Stimulated activated effector memory CD8-positive, alpha-beta T cell treated with anti-CD3 and anti-CD28 coated beads, Interleukin-12 subunit alpha, Interleukin-12 subunit beta, amount 100 ng/mL, for 72 hours (primary cell): Measurements from ENCODE around the gene CEMIP2.

Source experiments
- ATAC-seq: fragments of 150-1000 bp; cut with Tn5 transposase; 2 replicates; pipeline ENCODE4 v1.10.0; 2021
- DNase-seq, 2 donors: peaks; one replicate each; pipeline ENCODE4 v3.0.0; 2021 to 2022; ENCODE audit warnings: low spot score in 2 of 2
- H3K27ac Mint-ChIP-seq: one replicate; pipeline ENCODE4 v1.8.0; 2022; ENCODE audit warnings: mild to moderate bottlenecking, mixed read lengths
- H3K36me3 Mint-ChIP-seq: one replicate; pipeline ENCODE4 v1.8.0; 2022; ENCODE audit warnings: mild to moderate bottlenecking, mixed read lengths
- H3K4me1 Mint-ChIP-seq: one replicate; pipeline ENCODE4 v1.8.0; 2022; ENCODE audit warnings: mixed read lengths
- H3K4me3 Mint-ChIP-seq: one replicate; pipeline ENCODE4 v1.8.0; 2022; ENCODE audit warnings: mild to moderate bottlenecking, mixed read lengths
- H3K9me3 Mint-ChIP-seq: one replicate; pipeline ENCODE4 v1.8.0; 2022; ENCODE audit warnings: mixed read lengths

CEMIP2 gene

GRCh38 chr9:71687676-71688075 lies 80.6 kb downstream of the CEMIP2 start:
- Mint-ChIP-seq H3K9me3 (no peaks in the 10 kb centered on the region), H3K4me1 (peaks cover 31% of the 10 kb centered on the region), H3K4me3 (no peak overlapping the region), H3K27ac (no peak overlapping the region), H3K36me3 (peaks cover 97% of the 10 kb centered on the region)
- DNase-seq: no peak
- no peak for ATAC-seq

- peak; percentile 39 for ATAC-seq
- H3K36me3 Mint-ChIP-seq: peaks cover 93% of the 10 kb centered on the region
- peaks cover 31% of the 10 kb centered on the region for H3K4me1 Mint-ChIP-seq
- H3K4me3 Mint-ChIP-seq: peak overlapping the region; percentile 51
- peak overlapping the region; percentile 81 for H3K27ac Mint-ChIP-seq
- DNase-seq: no peak
- no peaks in the 10 kb centered on the region for H3K9me3 Mint-ChIP-seq
These were observed 82.3 kb downstream of the CEMIP2 start for GRCh38 chr9:71685988-71686387.

- no peaks in the 10 kb centered on the region for H3K9me3 Mint-ChIP-seq
- H3K36me3 Mint-ChIP-seq: peaks cover 87% of the 10 kb centered on the region
- H3K4me1 Mint-ChIP-seq: peaks cover 31% of the 10 kb centered on the region
- peak overlapping the region; percentile 51 for H3K4me3 Mint-ChIP-seq
- no peak for DNase-seq
- peak overlapping the region; percentile 81 for H3K27ac Mint-ChIP-seq
- ATAC-seq: peak; percentile 94
These were observed 82.9 kb downstream of the CEMIP2 start for GRCh38 chr9:71685394-71685793.

GRCh38 chr9:71684566-71684965 lies 83.7 kb downstream of the CEMIP2 start:
- peak overlapping the region; percentile 81 for H3K27ac Mint-ChIP-seq
- H3K36me3 Mint-ChIP-seq: peaks cover 79% of the 10 kb centered on the region
- ATAC-seq (no peak), DNase-seq (no peak)
- H3K4me3 Mint-ChIP-seq: peak overlapping the region; percentile 51
- H3K9me3 Mint-ChIP-seq: no peaks in the 10 kb centered on the region
- peaks cover 34% of the 10 kb centered on the region for H3K4me1 Mint-ChIP-seq

- ATAC-seq: no peak
- no peak for DNase-seq
- Mint-ChIP-seq H3K4me3 (peak overlapping the region; percentile 51), H3K4me1 (peaks cover 39% of the 10 kb centered on the region), H3K9me3 (no peaks in the 10 kb centered on the region), H3K36me3 (peaks cover 70% of the 10 kb centered on the region), H3K27ac (peak overlapping the region; percentile 81)
These were observed 84.6 kb downstream of the CEMIP2 start for GRCh38 chr9:71683598-71684235.

- DNase-seq: no peak
- H3K27ac Mint-ChIP-seq: peak overlapping the region; percentile 41
- no peak overlapping the region for H3K4me3 Mint-ChIP-seq
- H3K9me3 Mint-ChIP-seq: no peaks in the 10 kb centered on the region
- H3K4me1 Mint-ChIP-seq: peaks cover 48% of the 10 kb centered on the region
- H3K36me3 Mint-ChIP-seq: peaks cover 59% of the 10 kb centered on the region
- ATAC-seq: no peak
These were observed 86.5 kb downstream of the CEMIP2 start for GRCh38 chr9:71681708-71682272.

- Mint-ChIP-seq H3K27ac (peak overlapping the region; percentile 41), H3K4me1 (peaks cover 51% of the 10 kb centered on the region), H3K36me3 (peaks cover 56% of the 10 kb centered on the region), H3K4me3 (no peak overlapping the region), H3K9me3 (no peaks in the 10 kb centered on the region)
- DNase-seq (no peak), ATAC-seq (no peak)
These were observed 87.1 kb downstream of the CEMIP2 start for GRCh38 chr9:71681104-71681707.

- no peaks in the 10 kb centered on the region for H3K9me3 Mint-ChIP-seq
- ATAC-seq (no peak), DNase-seq (no peak)
- peaks cover 48% of the 10 kb centered on the region for H3K36me3 Mint-ChIP-seq
- H3K27ac Mint-ChIP-seq: no peak overlapping the region
- no peak overlapping the region for H3K4me3 Mint-ChIP-seq
- H3K4me1 Mint-ChIP-seq: peaks cover 42% of the 10 kb centered on the region
These were observed 87.9 kb downstream of the CEMIP2 start for GRCh38 chr9:71680189-71680980.

GRCh38 chr9:71678999-71679398 lies 89.3 kb downstream of the CEMIP2 start:
- peaks cover 34% of the 10 kb centered on the region for H3K36me3 Mint-ChIP-seq
- ATAC-seq (no peak), DNase-seq (no peak)
- H3K27ac Mint-ChIP-seq: no peak overlapping the region
- no peaks in the 10 kb centered on the region for H3K9me3 Mint-ChIP-seq
- peaks cover 33% of the 10 kb centered on the region for H3K4me1 Mint-ChIP-seq
- H3K4me3 Mint-ChIP-seq: no peak overlapping the region

GRCh38 chr9:71677209-71677608 lies 91.1 kb downstream of the CEMIP2 start:
- no peak overlapping the region for H3K4me3 Mint-ChIP-seq
- peaks cover 16% of the 10 kb centered on the region for H3K36me3 Mint-ChIP-seq
- ATAC-seq: no peak
- H3K9me3 Mint-ChIP-seq: no peaks in the 10 kb centered on the region
- no peak overlapping the region for H3K27ac Mint-ChIP-seq
- no peak for DNase-seq
- peaks cover 27% of the 10 kb centered on the region for H3K4me1 Mint-ChIP-seq

GRCh38 chr9:71676460-71676859 lies 91.9 kb downstream of the CEMIP2 start:
- no peak for ATAC-seq
- peaks cover 27% of the 10 kb centered on the region for H3K4me1 Mint-ChIP-seq
- H3K9me3 Mint-ChIP-seq: no peaks in the 10 kb centered on the region
- H3K36me3 Mint-ChIP-seq: peaks cover 8% of the 10 kb centered on the region
- no peak overlapping the region for H3K4me3 Mint-ChIP-seq
- no peak for DNase-seq
- no peak overlapping the region for H3K27ac Mint-ChIP-seq

- DNase-seq (no peak), ATAC-seq (no peak)
- Mint-ChIP-seq H3K36me3 (peaks cover 8% of the 10 kb centered on the region), H3K27ac (no peak overlapping the region), H3K4me1 (peaks cover 27% of the 10 kb centered on the region), H3K9me3 (no peaks in the 10 kb centered on the region), H3K4me3 (no peak overlapping the region)
These were observed 92.5 kb downstream of the CEMIP2 start for GRCh38 chr9:71675857-71676165.

- H3K27ac Mint-ChIP-seq: no peak overlapping the region
- H3K9me3 Mint-ChIP-seq: no peaks in the 10 kb centered on the region
- H3K36me3 Mint-ChIP-seq: peaks cover 8% of the 10 kb centered on the region
- ATAC-seq (no peak), DNase-seq (no peak)
- H3K4me1 Mint-ChIP-seq: peaks cover 27% of the 10 kb centered on the region
- H3K4me3 Mint-ChIP-seq: no peak overlapping the region
These were observed 93.0 kb downstream of the CEMIP2 start for GRCh38 chr9:71675105-71675856.

GRCh38 chr9:71672573-71672972 lies 95.7 kb downstream of the CEMIP2 start:
- Mint-ChIP-seq H3K4me1 (peaks cover 10% of the 10 kb centered on the region), H3K27ac (no peak overlapping the region)

GRCh38 chr9:71671289-71671688 lies 97.0 kb downstream of the CEMIP2 start:
- Mint-ChIP-seq H3K27ac (no peak overlapping the region), H3K9me3 (no peaks in the 10 kb centered on the region), H3K4me1 (peaks cover under 1% of the 10 kb centered on the region), H3K4me3 (no peak overlapping the region), H3K36me3 (no peaks in the 10 kb centered on the region)
- ATAC-seq: no peak
- DNase-seq: no peak

More at GRCh38 chr9:71672573-71672972, 95.7 kb downstream of the CEMIP2 start:
- DNase-seq (no peak), ATAC-seq (no peak)
- Mint-ChIP-seq H3K4me3 (no peak overlapping the region), H3K36me3 (no peaks in the 10 kb centered on the region), H3K9me3 (no peaks in the 10 kb centered on the region)
